HepG2 (cell line): ENCODE data around the gene DDO. TPM values are rescaled to one million over a fixed set of nuclear protein-coding genes. Genes with fewer than 3 reads are reported as not detected.

Experiments
- CEBPZ ChIP-seq: IDR thresholded peaks from 2 replicates; pipeline ENCODE4 v1.6.1; 2012; ENCODE audit warnings: low read length, improper control_type of control experiment
- CHD4 ChIP-seq: fragments of 200-600 bp; sonication (generic); IDR thresholded peaks from 2 replicates; pipeline ENCODE4 v1.7.0; 2017; ENCODE audit warnings: mild to moderate bottlenecking, low read length, borderline replicate concordance
- KLF16 ChIP-seq, 2 experiments: sonication (generic) in 1 of 2; formaldehyde crosslinking in 1 of 2; IDR thresholded peaks; 2 replicates each; pipeline versions ENCODE4 v1.6.1 to v1.8.0; 2016 to 2023; ENCODE audit warnings: missing genetic modification reagents in 2 of 2, missing compliant biosample characterization in 1 of 2
- NBN ChIP-seq: fragments of 450-650 bp; conservative IDR thresholded peaks from 2 replicates; pipeline ENCODE4 v1.6.1; 2017
- RFX1 ChIP-seq: fragments of 450-650 bp; IDR thresholded peaks from 2 replicates; pipeline ENCODE4 v1.6.1; 2017
- SETDB1 ChIP-seq: sonication (generic); formaldehyde crosslinking; IDR thresholded peaks from 2 replicates; pipeline ENCODE4 v1.5.1; 2020; ENCODE audit warnings: missing genetic modification reagents, mild to moderate bottlenecking, borderline replicate concordance
- USF2 ChIP-seq, 2 experiments: sonication (generic) in 1 of 2; formaldehyde crosslinking in 1 of 2; IDR thresholded peaks; 2 replicates each; pipeline versions ENCODE4 v1.5.1 to v1.6.1; 2011 to 2020; ENCODE audit warnings: borderline replicate concordance in 1 of 2, low read depth in 1 of 2, low read length in 1 of 2, mild to moderate bottlenecking in 1 of 2, missing genetic modification reagents in 1 of 2, moderate library complexity in 1 of 2
- ZNF136 ChIP-seq: sonication (generic); formaldehyde crosslinking; IDR thresholded peaks from 2 replicates; pipeline ENCODE4 v1.8.1; 2022; ENCODE audit warnings: low read depth, mild to moderate bottlenecking, moderate library complexity, missing genetic modification reagents
- ZNF205 ChIP-seq: IDR thresholded peaks from 2 replicates; pipeline ENCODE4 v1.6.1; 2018; ENCODE audit warnings: missing biosample characterization, missing genetic modification reagents
- ZNF33B ChIP-seq: sonication (generic); formaldehyde crosslinking; IDR thresholded peaks from 2 replicates; pipeline ENCODE4 v1.5.1; 2020; ENCODE audit warnings: mild to moderate bottlenecking, missing genetic modification reagents
- ZNF569 ChIP-seq: sonication (generic); formaldehyde crosslinking; IDR thresholded peaks from 2 replicates; pipeline ENCODE4 v1.5.0; 2020; ENCODE audit warnings: mild to moderate bottlenecking, missing genetic modification reagents, moderate library complexity, borderline replicate concordance
- ZNF614 ChIP-seq: IDR thresholded peaks from 2 replicates; pipeline ENCODE4 v1.6.1; 2018; ENCODE audit warnings: missing biosample characterization, missing genetic modification reagents, inconsistent platforms, borderline replicate concordance
- ZNF761 ChIP-seq: sonication (generic); formaldehyde crosslinking; conservative IDR thresholded peaks from 2 replicates; pipeline ENCODE4 v1.4.0; 2020; ENCODE audit warnings: mild to moderate bottlenecking, missing genetic modification reagents
- ZNF782 ChIP-seq: sonication (generic); formaldehyde crosslinking; IDR thresholded peaks from 2 replicates; pipeline ENCODE4 v1.4.0; 2020; ENCODE audit warnings: missing genetic modification reagents, mild to moderate bottlenecking, borderline replicate concordance
- ZSCAN5A ChIP-seq: sonication (generic); formaldehyde crosslinking; IDR thresholded peaks from 2 replicates; pipeline ENCODE4 v1.8.0; 2022; ENCODE audit warnings: mild to moderate bottlenecking, missing genetic modification reagents, borderline replicate concordance
- ZZZ3 ChIP-seq: sonication (generic); formaldehyde crosslinking; IDR thresholded peaks from 2 replicates; pipeline ENCODE4 v1.4.0; 2020; ENCODE audit warnings: missing genetic modification reagents, mild to moderate bottlenecking, borderline replicate concordance
- polyA plus RNA-seq, 8 experiments: library from polyadenylated mRNA; depleted of rRNA in 3 of 8; stranded (reverse) in 7 of 8; unstranded in 1 of 8; fragments of >200 nt; fragmentation: Illumina TruSeq in 4 of 8; extraction: Trizol in 4 of 8; gene quantifications; 2 replicates each; pipeline versions ENCODE4 v1.2.1 to v1.2.3, GENCODE V29; 2011 to 2016; ENCODE audit warnings: low read depth in 4 of 8, missing spikeins in 1 of 8, mixed read lengths in 1 of 8; ENCODE audit not compliant: insufficient read depth in 1 of 8
- total RNA-seq, 5 experiments: library from RNA; depleted of rRNA; stranded (reverse); fragments of >200 nt; fragmentation: Illumina TruSeq; extraction: Trizol; gene quantifications; 2 replicates each; pipeline ENCODE4 v1.2.3, GENCODE V29; 2016; ENCODE audit warnings: low read depth in 1 of 5
- TF ChIP-seq, protein P1 (sequence below): sonication (generic); formaldehyde crosslinking; IDR thresholded peaks from 2 replicates; pipeline ENCODE4 v1.5.0; 2020; ENCODE audit warnings: mild to moderate bottlenecking, missing genetic modification reagents

Gene DDO
- total and polyA plus RNA-seq, 2 of the 13 experiments (the other 11 are each of a cell fraction or from before 2014, with no cell fraction given): 6.1 to 10.3 TPM

- TF ChIP-seq ZNF205 (no peak), ZSCAN5A (CRISPR knock-in tag) (no peak), ZNF761 (CRISPR knock-in tag) (no peak), ZNF569 (CRISPR knock-in tag) (no peak), RFX1 (no peak), KLF16 (CRISPR knock-in tag; IDR thresholded peaks at IDR 0.05) (no peak), ZNF782 (CRISPR knock-in tag) (no peak), ZNF614 (CRISPR knock-in tag) (no peak), ZZZ3 (no peak; the same call in 1 of the 2 replicates), USF2 (IDR thresholded peaks at IDR 0.05; ENCODE audit: low read depth, low read length) (no peak), USF2 (CRISPR knock-in tag; IDR thresholded peaks at IDR 0.05; ENCODE audit: borderline replicate concordance) (no peak), SETDB1 (CRISPR knock-in tag) (no peak), ZNF33B (CRISPR knock-in tag) (no peak), CHD4 (no peak), CEBPZ (no peak), NBN (no peak), ZNF136 (CRISPR knock-in tag) (no peak)
- TF ChIP-seq, protein P1, sequence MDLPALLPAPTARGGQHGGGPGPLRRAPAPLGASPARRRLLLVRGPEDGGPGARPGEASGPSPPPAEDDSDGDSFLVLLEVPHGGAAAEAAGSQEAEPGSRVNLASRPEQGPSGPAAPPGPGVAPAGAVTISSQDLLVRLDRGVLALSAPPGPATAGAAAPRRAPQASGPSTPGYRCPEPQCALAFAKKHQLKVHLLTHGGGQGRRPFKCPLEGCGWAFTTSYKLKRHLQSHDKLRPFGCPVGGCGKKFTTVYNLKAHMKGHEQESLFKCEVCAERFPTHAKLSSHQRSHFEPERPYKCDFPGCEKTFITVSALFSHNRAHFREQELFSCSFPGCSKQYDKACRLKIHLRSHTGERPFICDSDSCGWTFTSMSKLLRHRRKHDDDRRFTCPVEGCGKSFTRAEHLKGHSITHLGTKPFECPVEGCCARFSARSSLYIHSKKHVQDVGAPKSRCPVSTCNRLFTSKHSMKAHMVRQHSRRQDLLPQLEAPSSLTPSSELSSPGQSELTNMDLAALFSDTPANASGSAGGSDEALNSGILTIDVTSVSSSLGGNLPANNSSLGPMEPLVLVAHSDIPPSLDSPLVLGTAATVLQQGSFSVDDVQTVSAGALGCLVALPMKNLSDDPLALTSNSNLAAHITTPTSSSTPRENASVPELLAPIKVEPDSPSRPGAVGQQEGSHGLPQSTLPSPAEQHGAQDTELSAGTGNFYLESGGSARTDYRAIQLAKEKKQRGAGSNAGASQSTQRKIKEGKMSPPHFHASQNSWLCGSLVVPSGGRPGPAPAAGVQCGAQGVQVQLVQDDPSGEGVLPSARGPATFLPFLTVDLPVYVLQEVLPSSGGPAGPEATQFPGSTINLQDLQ: no peak
Observed at GRCh38 chr6:110415086-110415916, at the start of gene DDO (continued).
